Tibial nerve (tissue), 4 donors: ENCODE data around the gene BBS5.

ENCODE experiments used
- EP300 ChIP-seq, 2 donors: sonication (generic); formaldehyde crosslinking; IDR thresholded peaks; one replicate each; pipeline ENCODE4 v1.6.1; 2017; ENCODE audit warnings: antibody characterized with exemption in 2 of 2, mild to moderate bottlenecking in 1 of 2
- POLR2A ChIP-seq, 2 donors: fragments of 450-650 bp; IDR thresholded peaks; one replicate each; pipeline ENCODE4 v1.6.1; 2017; ENCODE audit warnings: antibody characterized with exemption in 2 of 2, mild to moderate bottlenecking in 2 of 2, moderate library complexity in 2 of 2
- TF ChIP-seq, protein P1 (sequence below), 5 experiments: fragments of 200-600 bp in 3 of 5; fragments of 450-650 bp in 2 of 5; sonication (generic) in 3 of 5; IDR thresholded peaks; one replicate each; pipeline ENCODE4 v1.5.1; 2016 to 2019; ENCODE audit warnings: antibody characterized with exemption in 5 of 5, mild to moderate bottlenecking in 3 of 5, moderate library complexity in 2 of 5

DNA sequence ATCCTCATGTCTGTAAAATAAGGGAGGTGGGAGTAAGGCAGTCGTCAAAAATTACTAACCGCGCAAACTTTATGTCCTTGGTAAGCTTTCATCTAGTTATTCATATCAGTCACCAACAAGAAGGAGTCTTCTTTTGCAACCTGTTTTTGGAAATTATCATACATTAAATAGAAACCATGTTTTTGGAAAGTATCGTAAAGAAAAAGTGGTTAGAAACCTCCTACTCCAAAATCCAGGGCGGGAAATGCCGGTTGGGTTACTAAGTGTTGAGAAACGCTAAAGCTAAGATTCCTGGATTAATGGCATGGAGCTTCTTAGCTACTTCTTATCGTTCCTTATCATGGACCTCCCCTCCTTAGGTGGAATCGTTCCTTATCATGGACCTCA lies 778 bp downstream of the BBS5 start:
- TF ChIP-seq, protein P1, sequence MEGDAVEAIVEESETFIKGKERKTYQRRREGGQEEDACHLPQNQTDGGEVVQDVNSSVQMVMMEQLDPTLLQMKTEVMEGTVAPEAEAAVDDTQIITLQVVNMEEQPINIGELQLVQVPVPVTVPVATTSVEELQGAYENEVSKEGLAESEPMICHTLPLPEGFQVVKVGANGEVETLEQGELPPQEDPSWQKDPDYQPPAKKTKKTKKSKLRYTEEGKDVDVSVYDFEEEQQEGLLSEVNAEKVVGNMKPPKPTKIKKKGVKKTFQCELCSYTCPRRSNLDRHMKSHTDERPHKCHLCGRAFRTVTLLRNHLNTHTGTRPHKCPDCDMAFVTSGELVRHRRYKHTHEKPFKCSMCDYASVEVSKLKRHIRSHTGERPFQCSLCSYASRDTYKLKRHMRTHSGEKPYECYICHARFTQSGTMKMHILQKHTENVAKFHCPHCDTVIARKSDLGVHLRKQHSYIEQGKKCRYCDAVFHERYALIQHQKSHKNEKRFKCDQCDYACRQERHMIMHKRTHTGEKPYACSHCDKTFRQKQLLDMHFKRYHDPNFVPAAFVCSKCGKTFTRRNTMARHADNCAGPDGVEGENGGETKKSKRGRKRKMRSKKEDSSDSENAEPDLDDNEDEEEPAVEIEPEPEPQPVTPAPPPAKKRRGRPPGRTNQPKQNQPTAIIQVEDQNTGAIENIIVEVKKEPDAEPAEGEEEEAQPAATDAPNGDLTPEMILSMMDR (IDR thresholded peaks at IDR 0.05): no peak
- TF ChIP-seq POLR2A (IDR thresholded peaks at IDR 0.05): no peak
- TF ChIP-seq EP300 (IDR thresholded peaks at IDR 0.05): no peak
